HL-60 (cell line): ENCODE measurements around the gene UQCR11.

ENCODE experiments used
- DNase-seq, 2 experiments: peaks; one replicate each; pipeline ENCODE4 v3.0.0-alpha.2; 2010 to 2020; ENCODE audit warnings: low read depth in 1 of 2, low spot score in 1 of 2
- H3K27ac ChIP-seq: fragments of 250-450 bp; sonication (Bioruptor Pico); replicated peaks from 2 replicates; pipeline ENCODE4 v1.5.1; 2020; ENCODE audit warnings: mild to moderate bottlenecking, moderate library complexity
- H3K27me3 ChIP-seq: fragments of 250-450 bp; sonication (Bioruptor Pico); 2 replicates; pipeline ENCODE4 v1.5.1; 2021; ENCODE audit warnings: mild to moderate bottlenecking, moderate library complexity; ENCODE audit not compliant: insufficient read depth, poor library complexity, severe bottlenecking
- H3K4me3 ChIP-seq: replicated peaks from 2 replicates; pipeline ENCODE4 v1.5.1; 2011; ENCODE audit warnings: mild to moderate bottlenecking, control low read depth, low read length; ENCODE audit not compliant: insufficient read depth
- CTCF ChIP-seq: IDR thresholded peaks from one replicate; pipeline ENCODE4 v1.5.1; 2011; ENCODE audit warnings: low read length, control low read depth, inconsistent platforms; ENCODE audit not compliant: insufficient read depth
- GABPA ChIP-seq: IDR thresholded peaks from 2 replicates; pipeline ENCODE4 v1.6.1; 2012; ENCODE audit warnings: low read depth
- POLR2AphosphoS5 ChIP-seq: IDR thresholded peaks from 2 replicates; pipeline ENCODE4 v1.6.1; 2012; ENCODE audit warnings: low read depth
- REST ChIP-seq: IDR thresholded peaks from 2 replicates; pipeline ENCODE4 v1.6.1; 2012; ENCODE audit warnings: low read depth; ENCODE audit not compliant: insufficient replicate concordance
- SPI1 ChIP-seq: IDR thresholded peaks from 2 replicates; pipeline ENCODE4 v1.6.1; 2012; ENCODE audit warnings: low read depth, mild to moderate bottlenecking, borderline replicate concordance

UQCR11 gene

GRCh38 chr19:1582201-1582600, 23.1 kb downstream of the UQCR11 start:
- Histone ChIP-seq H3K27ac (no peak overlapping the region), H3K4me3 (no peak overlapping the region), H3K27me3 (no peaks in the 10 kb centered on the region)
- no peak for DNase-seq
- no peak for TF ChIP-seq GABPA
- TF ChIP-seq REST: no peak
- TF ChIP-seq SPI1: no peak
- TF ChIP-seq POLR2AphosphoS5: no peak
- no peak for TF ChIP-seq CTCF

- Histone ChIP-seq H3K27me3 (no peaks in the 10 kb centered on the region), H3K4me3 (no peak overlapping the region), H3K27ac (no peak overlapping the region)
- no peak for DNase-seq
- no peak for TF ChIP-seq POLR2AphosphoS5
- TF ChIP-seq CTCF: no peak
- no peak for TF ChIP-seq REST
- no peak for TF ChIP-seq GABPA
- TF ChIP-seq SPI1: no peak
Observed at GRCh38 chr19:1580957-1581356, 24.3 kb downstream of the UQCR11 start.

GRCh38 chr19:1580382-1580781, 24.9 kb downstream of the UQCR11 start:
- H3K27me3 ChIP-seq: no peaks in the 10 kb centered on the region
- TF ChIP-seq REST (no peak), SPI1 (no peak), POLR2AphosphoS5 (no peak), GABPA (no peak), CTCF (no peak)
- H3K27ac ChIP-seq: no peak overlapping the region
- no peak for DNase-seq
- H3K4me3 ChIP-seq: no peak overlapping the region
